Measurements from ENCODE around the gene SMIM35.

The SMIM35 gene

DNA sequence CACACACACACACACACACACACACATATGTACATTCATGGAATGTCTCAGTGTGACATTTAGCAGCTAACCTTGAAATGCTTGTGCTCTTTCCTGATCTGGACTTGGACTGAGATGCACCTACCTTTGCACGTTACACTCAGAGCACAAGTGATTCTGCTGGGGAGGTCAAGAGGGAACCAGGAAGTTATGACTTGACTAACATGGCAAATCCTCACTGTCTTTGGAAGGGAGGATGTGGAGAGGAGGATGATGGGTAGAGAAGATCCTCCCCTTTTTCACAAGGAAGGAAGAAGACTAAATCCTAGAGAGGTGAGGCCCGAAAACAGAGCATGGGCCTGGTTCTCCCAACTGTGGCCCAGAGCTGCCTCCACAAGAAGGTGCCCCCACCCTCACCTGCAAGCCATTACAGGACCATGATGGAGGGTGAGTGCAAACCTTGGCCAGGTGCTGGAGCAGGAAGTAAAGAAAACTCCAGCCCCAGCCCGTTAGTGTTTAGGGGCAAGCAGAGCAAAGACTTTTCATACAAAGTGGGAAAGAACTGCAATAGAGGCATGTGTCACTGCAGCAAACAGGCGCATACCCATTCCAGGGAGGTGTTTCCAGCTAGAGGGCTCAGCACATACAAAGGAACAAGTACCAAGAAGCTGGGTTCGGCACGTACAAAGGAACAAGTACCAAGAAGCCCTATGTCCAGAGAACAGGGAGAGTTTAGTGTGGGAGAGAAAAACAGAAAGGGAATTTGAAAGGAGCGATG, 39.5 kb upstream of the SMIM35 start:
- Histone ChIP-seq H3K27ac (ENCODE audit: low read depth, low read length) (no peak overlapping the region), H3K4me1 (ENCODE audit: control insufficient read depth, insufficient read depth, low read length) (no peaks in the 10 kb centered on the region), H3K9ac (ENCODE audit: low read depth, low read length) (no peak overlapping the region), H3K4me3 (ENCODE audit: low read depth, low read length) (no peak overlapping the region), H3K27me3 (ENCODE audit: control insufficient read depth, insufficient read depth, low read length) (no peaks in the 10 kb centered on the region; the same call in 1 of the 2 replicates), H3K9me3 (ENCODE audit: control insufficient read depth, insufficient read depth, low read length) (no peaks in the 10 kb centered on the region), H3K36me3 (ENCODE audit: control insufficient read depth, insufficient read depth, low read length) (no peaks in the 10 kb centered on the region)

DNA sequence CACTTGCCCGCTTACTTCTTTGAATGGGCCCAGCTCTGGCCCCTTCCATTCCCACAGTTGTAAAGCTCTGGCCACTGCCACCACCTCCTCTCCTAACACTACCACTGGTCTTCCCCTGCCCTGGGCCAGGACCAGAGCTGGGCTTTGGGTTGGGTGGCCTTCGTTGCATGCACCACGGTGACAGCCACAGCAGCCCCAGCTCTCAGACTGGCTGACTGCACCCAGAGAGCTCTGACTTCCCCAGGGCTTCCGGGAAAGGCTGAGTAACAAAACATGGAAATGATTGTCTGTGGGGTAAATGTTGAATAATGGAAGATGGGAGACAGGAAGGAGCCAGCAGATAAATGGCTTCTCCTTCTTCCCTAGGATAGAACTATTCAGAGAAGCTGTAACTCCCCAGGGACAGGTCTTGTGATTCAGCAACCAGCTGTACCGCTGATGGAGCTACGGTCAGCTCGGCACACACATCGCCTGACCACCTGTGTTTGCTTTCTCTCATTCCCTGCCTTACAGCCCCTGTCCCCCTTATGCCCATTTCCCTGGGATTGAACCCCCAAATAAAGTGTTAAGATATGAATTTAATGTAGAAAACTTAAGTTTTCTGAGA, 38.3 kb upstream of the SMIM35 start:
- no peaks in the 10 kb centered on the region for H3K9me3 ChIP-seq (ENCODE audit: control insufficient read depth, insufficient read depth, low read length)
- no peak overlapping the region for H3K9ac ChIP-seq (ENCODE audit: low read depth, low read length)
- H3K36me3 ChIP-seq (ENCODE audit: control insufficient read depth, insufficient read depth, low read length): no peaks in the 10 kb centered on the region
- H3K4me3 ChIP-seq (ENCODE audit: low read depth, low read length): no peak overlapping the region
- H3K4me1 ChIP-seq (ENCODE audit: control insufficient read depth, insufficient read depth, low read length): no peaks in the 10 kb centered on the region
- no peaks in the 10 kb centered on the region; the same call in 1 of the 2 replicates for H3K27me3 ChIP-seq (ENCODE audit: control insufficient read depth, insufficient read depth, low read length)
- no peak overlapping the region for H3K27ac ChIP-seq (ENCODE audit: low read depth, low read length)

DNA sequence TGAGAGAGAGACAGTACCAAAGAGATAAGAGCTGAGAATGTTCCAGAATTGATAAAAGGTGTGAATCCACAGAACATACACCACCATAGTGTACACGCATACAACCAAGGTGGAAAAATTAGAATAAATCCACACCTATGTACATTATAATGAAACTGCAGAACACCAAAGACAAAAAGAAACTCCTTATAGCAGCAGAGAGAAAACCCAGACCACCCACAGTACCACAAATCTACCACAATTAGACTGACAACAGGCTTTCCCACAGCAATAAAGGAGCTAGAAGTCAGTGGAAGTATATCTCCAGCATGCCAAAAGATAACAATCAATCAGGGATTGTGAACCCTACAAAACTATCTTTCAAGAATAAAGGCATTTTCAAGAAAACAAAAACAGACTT, 34.0 kb upstream of the SMIM35 start:
- H3K27me3 ChIP-seq (ENCODE audit: control insufficient read depth, insufficient read depth, low read length): no peaks in the 10 kb centered on the region; the same call in 1 of the 2 replicates
- no peaks in the 10 kb centered on the region for H3K36me3 ChIP-seq (ENCODE audit: control insufficient read depth, insufficient read depth, low read length)
- H3K27ac ChIP-seq (ENCODE audit: low read depth, low read length): no peak overlapping the region
- H3K4me1 ChIP-seq (ENCODE audit: control insufficient read depth, insufficient read depth, low read length): peaks cover 6% of the 10 kb centered on the region; the same call in 1 of the 2 replicates
- H3K4me3 ChIP-seq (ENCODE audit: low read depth, low read length): no peak overlapping the region
- no peak overlapping the region for H3K9ac ChIP-seq (ENCODE audit: low read depth, low read length)
- H3K9me3 ChIP-seq (ENCODE audit: control insufficient read depth, insufficient read depth, low read length): no peaks in the 10 kb centered on the region

DNA sequence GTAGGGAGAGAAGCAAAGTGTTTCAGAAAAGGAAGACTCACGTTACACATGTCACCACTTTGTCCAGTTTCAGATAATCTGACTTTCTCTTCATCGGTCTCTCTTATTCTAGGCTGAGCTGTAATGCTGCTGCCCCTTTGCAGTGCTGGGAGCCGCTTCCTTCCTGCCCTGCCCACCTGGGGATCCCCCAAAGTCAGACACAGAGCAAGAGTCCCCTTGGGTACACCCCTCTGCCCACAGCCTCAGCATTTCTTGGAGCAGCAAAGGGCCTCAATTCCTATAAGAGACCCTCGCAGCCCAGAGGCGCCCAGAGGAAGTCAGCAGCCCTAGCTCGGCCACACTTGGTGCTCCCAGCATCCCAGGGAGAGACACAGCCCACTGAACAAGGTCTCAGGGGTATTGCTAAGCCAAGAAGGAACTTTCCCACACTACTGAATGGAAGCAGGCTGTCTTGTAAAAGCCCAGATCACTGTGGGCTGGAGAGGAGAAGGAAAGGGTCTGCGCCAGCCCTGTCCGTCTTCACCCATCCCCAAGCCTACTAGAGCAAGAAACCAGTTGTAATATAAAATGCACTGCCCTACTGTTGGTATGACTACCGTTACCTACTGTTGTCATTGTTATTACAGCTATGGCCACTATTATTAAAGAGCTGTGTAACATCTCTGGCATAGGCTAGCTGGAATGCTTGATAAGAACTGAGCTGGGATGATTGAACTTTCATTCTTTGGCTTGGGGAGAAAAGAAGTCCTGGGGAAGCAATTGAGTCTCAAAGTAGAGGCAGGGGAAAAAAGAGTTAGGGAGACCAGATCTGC, 31.2 kb upstream of the SMIM35 start:
- Histone ChIP-seq H3K27ac (ENCODE audit: low read depth, low read length) (no peak overlapping the region), H3K4me3 (ENCODE audit: low read depth, low read length) (no peak overlapping the region), H3K9me3 (ENCODE audit: control insufficient read depth, insufficient read depth, low read length) (no peaks in the 10 kb centered on the region), H3K36me3 (ENCODE audit: control insufficient read depth, insufficient read depth, low read length) (no peaks in the 10 kb centered on the region), H3K27me3 (ENCODE audit: control insufficient read depth, insufficient read depth, low read length) (no peaks in the 10 kb centered on the region; the same call in 1 of the 2 replicates), H3K9ac (ENCODE audit: low read depth, low read length) (no peak overlapping the region), H3K4me1 (ENCODE audit: control insufficient read depth, insufficient read depth, low read length) (peaks cover 6% of the 10 kb centered on the region; the same call in 1 of the 2 replicates)

- no peak overlapping the region for H3K9ac ChIP-seq (ENCODE audit: low read depth, low read length)
Observed at GRCh38 chr11:118115048-118115447, 28.3 kb upstream of the SMIM35 start.

DNA sequence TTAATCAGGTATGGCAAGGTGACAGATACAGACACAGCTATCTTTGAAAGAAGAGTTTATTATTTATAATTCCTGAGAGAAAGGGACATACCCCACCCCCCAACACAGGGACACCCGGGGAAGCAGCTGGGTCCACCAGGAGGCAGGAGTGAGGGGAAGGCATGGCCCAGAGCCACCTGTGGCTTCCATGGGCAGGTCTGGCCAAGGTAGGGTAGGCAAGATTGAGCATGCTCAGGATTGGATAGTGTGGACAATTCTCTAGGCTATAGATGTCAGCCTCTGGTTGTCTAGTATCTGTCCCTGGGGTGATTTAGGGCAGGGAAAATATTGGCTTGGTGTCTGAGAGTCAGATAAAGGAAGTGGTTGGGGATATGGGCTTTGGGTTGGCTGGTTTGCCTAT, 27.5 kb upstream of the SMIM35 start:
- H3K27me3 ChIP-seq (ENCODE audit: control insufficient read depth, insufficient read depth, low read length): no peaks in the 10 kb centered on the region

More at GRCh38 chr11:118115048-118115447, 28.3 kb upstream of the SMIM35 start:
- Histone ChIP-seq H3K27me3 (ENCODE audit: control insufficient read depth, insufficient read depth, low read length) (no peaks in the 10 kb centered on the region), H3K27ac (ENCODE audit: low read depth, low read length) (no peak overlapping the region), H3K4me1 (ENCODE audit: control insufficient read depth, insufficient read depth, low read length) (peaks cover 6% of the 10 kb centered on the region; the same call in 1 of the 2 replicates), H3K36me3 (ENCODE audit: control insufficient read depth, insufficient read depth, low read length) (no peaks in the 10 kb centered on the region), H3K9me3 (ENCODE audit: control insufficient read depth, insufficient read depth, low read length) (no peaks in the 10 kb centered on the region), H3K4me3 (ENCODE audit: low read depth, low read length) (no peak overlapping the region)

GRCh38 chr11:118112711-118113430, 26.1 kb upstream of the SMIM35 start:
- Histone ChIP-seq H3K9me3 (ENCODE audit: control insufficient read depth, insufficient read depth, low read length) (no peaks in the 10 kb centered on the region), H3K9ac (ENCODE audit: low read depth, low read length) (no peak overlapping the region), H3K4me3 (ENCODE audit: low read depth, low read length) (no peak overlapping the region), H3K36me3 (ENCODE audit: control insufficient read depth, insufficient read depth, low read length) (no peaks in the 10 kb centered on the region), H3K4me1 (ENCODE audit: control insufficient read depth, insufficient read depth, low read length) (peaks cover 6% of the 10 kb centered on the region), H3K27me3 (ENCODE audit: control insufficient read depth, insufficient read depth, low read length) (no peaks in the 10 kb centered on the region), H3K27ac (ENCODE audit: low read depth, low read length) (no peak overlapping the region)

More for the DNA sequence above, 27.5 kb upstream of the SMIM35 start:
- H3K27ac ChIP-seq (ENCODE audit: low read depth, low read length): no peak overlapping the region
- H3K4me3 ChIP-seq (ENCODE audit: low read depth, low read length): no peak overlapping the region
- H3K9ac ChIP-seq (ENCODE audit: low read depth, low read length): no peak overlapping the region
- H3K4me1 ChIP-seq (ENCODE audit: control insufficient read depth, insufficient read depth, low read length): peaks cover 6% of the 10 kb centered on the region; the same call in 1 of the 2 replicates
- no peaks in the 10 kb centered on the region for H3K9me3 ChIP-seq (ENCODE audit: control insufficient read depth, insufficient read depth, low read length)
- H3K36me3 ChIP-seq (ENCODE audit: control insufficient read depth, insufficient read depth, low read length): no peaks in the 10 kb centered on the region

DNA sequence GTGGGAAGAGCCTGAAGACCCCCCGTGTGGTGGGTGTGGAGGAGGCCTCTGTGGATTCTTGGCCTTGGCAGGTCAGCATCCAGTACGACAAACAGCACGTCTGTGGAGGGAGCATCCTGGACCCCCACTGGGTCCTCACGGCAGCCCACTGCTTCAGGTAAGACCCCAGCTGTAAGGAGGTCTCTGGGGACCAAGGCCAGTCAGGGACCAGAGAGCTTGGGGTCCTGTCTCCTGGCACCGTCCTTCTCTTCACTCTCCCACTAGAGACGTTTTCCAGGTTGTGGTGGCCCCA, 24.9 kb upstream of the SMIM35 start:
- Histone ChIP-seq H3K4me3 (ENCODE audit: low read depth, low read length) (no peak overlapping the region), H3K9me3 (ENCODE audit: control insufficient read depth, insufficient read depth, low read length) (no peaks in the 10 kb centered on the region), H3K36me3 (ENCODE audit: control insufficient read depth, insufficient read depth, low read length) (no peaks in the 10 kb centered on the region), H3K4me1 (ENCODE audit: control insufficient read depth, insufficient read depth, low read length) (peaks cover 6% of the 10 kb centered on the region), H3K9ac (ENCODE audit: low read depth, low read length) (no peak overlapping the region), H3K27me3 (ENCODE audit: control insufficient read depth, insufficient read depth, low read length) (no peaks in the 10 kb centered on the region), H3K27ac (ENCODE audit: low read depth, low read length) (no peak overlapping the region)

GRCh38 chr11:118111019-118111743, 24.4 kb upstream of the SMIM35 start:
- Histone ChIP-seq H3K36me3 (ENCODE audit: control insufficient read depth, insufficient read depth, low read length) (no peaks in the 10 kb centered on the region), H3K4me1 (ENCODE audit: control insufficient read depth, insufficient read depth, low read length) (peaks cover 6% of the 10 kb centered on the region), H3K9ac (ENCODE audit: low read depth, low read length) (no peak overlapping the region), H3K9me3 (ENCODE audit: control insufficient read depth, insufficient read depth, low read length) (no peaks in the 10 kb centered on the region), H3K4me3 (ENCODE audit: low read depth, low read length) (no peak overlapping the region), H3K27ac (ENCODE audit: low read depth, low read length) (no peak overlapping the region), H3K27me3 (ENCODE audit: control insufficient read depth, insufficient read depth, low read length) (no peaks in the 10 kb centered on the region)

- Histone ChIP-seq H3K27ac (ENCODE audit: low read depth, low read length) (no peak overlapping the region), H3K4me3 (ENCODE audit: low read depth, low read length) (no peak overlapping the region), H3K36me3 (ENCODE audit: control insufficient read depth, insufficient read depth, low read length) (no peaks in the 10 kb centered on the region), H3K9ac (ENCODE audit: low read depth, low read length) (no peak overlapping the region), H3K9me3 (ENCODE audit: control insufficient read depth, insufficient read depth, low read length) (no peaks in the 10 kb centered on the region), H3K27me3 (ENCODE audit: control insufficient read depth, insufficient read depth, low read length) (no peaks in the 10 kb centered on the region), H3K4me1 (ENCODE audit: control insufficient read depth, insufficient read depth, low read length) (peaks cover 6% of the 10 kb centered on the region)
Observed at GRCh38 chr11:118109231-118109630, 22.5 kb upstream of the SMIM35 start.
